HG02938 (cell line): ENCODE data around the gene SEMA3E.
"Not testable (repeated sequence)": the region's sequence is repeated elsewhere in the genome, so short reads cannot be mapped to it uniquely, and the experiment has no call there.

Experiments
- ATAC-seq: cut with Tn5 transposase; IDR thresholded peaks from one replicate; pipeline ENCODE4 v1.9.1; 2021; ENCODE audit warnings: mild to moderate bottlenecking, moderate library complexity; ENCODE audit not compliant: unreplicated experiment

SEMA3E gene

DNA sequence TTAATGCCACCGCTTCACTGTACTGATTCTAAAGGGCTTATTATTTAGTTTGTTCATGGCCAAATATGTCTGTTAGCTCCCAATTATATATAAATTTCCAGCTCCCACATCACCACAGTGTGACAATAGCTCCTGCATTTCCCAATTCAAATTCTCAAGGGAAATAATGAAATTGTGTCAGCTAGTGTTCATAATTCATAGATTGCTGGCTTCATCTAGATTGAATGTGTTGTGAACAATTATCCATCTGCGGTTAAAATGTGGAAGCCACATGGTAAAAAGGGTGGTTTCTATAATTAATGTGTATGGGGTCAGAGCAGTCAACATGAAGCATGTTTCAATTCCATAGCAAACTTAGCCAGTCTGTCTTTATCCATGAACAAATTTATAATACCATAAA is 154.3 kb downstream of the SEMA3E start:
- no peak for ATAC-seq

DNA sequence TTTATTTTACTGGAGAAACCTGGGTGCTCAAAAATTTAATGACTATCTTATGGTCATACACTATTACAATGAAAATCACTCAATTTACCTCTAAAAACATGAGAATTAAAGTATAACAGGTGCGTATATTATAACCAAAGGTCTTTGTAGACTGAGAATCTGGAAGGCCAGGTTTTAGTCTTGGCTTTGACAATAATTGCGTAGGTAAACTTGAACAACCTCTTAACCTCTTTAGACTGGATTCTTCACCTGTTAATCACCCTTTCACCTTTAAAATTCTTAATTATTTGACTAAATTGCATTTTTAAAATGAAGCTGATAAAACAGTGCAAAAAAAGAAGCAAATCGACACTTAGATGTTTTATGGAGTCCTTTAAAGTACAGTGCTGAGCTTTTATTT is 156.1 kb downstream of the SEMA3E start:
- no peak for ATAC-seq

DNA sequence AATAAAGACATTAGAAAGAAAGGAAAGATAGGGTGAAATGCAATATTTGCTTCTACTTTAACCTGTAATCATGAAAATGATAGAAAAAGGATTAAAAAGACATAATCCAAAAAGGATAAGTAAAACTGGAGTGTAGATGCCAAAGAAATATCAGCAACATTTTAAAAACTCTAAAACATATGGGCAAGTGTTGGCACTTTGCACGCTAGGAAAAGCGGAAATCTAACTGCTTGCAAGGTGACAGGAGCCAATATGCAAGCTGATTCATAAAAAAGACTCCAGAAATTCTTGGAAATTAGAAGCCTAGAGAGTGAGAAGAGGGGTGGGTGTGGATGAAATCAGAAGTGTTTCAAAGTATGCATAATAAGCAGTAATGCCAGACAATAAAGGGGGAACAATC is 161.1 kb downstream of the SEMA3E start:
- ATAC-seq = no peak

DNA sequence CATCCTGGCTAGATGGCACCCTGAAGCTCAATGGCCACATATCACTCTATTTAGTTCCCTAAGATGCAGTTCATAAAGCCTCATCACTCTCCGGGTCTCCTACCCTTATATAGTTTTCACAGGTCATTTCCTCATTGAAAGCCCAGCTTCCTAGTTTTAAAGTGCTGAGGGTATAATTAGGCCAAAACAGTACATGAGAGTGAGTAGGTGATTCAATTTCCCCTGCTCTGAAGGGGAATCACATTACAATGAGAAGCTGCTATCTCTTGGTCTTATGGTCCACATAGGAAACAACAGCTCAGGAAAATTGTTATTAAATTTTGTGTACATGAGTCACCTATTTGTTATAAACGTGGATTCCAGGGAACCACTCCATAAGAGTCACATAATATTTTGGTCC is 162.0 kb downstream of the SEMA3E start:
- ATAC-seq = no peak

DNA sequence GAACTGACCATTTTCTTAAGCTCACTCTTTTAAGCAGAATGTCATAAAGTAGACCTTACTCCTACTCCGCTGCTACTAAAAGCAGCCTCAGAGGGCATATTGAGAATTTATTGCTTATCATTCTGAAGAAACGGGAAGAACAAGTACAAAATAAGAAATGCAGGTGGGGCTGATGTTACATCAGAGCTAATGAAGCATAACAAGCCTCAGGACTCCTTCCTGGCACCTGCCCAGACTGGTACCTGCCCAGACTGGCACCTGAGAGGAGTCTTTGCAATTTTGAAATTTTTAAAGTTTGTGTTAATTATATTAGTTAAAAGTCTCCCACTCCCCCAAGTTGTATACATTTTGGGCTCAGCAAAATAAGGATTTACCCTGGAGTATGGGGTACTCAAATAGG is 162.4 kb downstream of the SEMA3E start:
- ATAC-seq = no peak

DNA sequence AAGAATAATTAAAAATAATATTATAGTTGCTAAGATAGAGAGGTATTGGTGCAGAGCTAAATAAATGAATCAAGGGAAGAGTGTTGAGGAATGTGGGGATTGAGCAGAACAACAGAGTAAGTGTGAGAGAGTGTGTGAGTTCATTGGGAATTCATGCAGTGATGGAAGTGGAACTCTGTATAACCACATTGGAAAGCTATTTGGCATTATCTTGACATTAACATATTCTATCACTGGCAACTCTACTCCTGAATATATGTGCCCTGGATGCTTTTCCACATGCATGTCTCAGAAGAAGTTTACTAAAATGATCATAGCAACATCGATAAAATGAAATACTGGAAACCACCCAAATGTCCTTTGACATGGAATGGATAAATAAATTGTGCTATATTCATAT is 164.1 kb downstream of the SEMA3E start:
- ATAC-seq = no peak

DNA sequence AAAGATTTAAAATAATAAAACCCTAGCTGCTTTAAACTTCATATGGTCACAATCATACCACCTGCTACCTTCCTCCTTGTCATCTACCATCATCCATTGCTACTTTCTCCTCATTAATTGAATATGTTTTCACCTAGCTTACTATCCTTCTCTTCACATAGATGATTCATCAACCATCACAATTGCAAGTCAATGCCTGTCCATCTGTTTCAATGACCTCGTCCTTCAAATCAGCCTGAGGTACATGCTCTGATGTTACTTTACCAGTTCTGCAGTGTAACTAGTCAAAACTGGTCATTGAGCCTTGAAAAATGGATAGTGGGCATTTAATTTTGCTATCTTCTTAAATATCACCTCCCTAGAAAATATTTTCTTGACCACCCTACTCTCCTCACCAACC is 164.7 kb downstream of the SEMA3E start:
- ATAC-seq = no peak

DNA sequence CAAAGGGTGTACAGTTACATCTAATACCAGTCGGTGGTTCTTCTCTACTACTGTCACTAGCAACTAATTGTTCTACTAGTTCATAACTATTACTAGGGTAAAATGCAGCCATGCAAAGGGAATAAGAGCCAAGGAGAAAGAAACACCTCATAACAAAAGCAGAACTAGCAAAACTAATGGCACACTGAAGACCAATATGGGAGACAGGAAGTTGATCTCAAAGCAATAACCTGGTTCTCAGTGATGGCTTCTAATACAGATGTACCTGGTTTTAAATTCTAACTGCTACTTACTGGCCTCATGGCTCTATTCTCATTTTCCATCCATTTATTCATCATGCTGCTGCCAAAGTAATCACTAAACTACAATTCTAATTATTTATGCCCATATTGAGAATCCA is 170.3 kb downstream of the SEMA3E start:
- no peak for ATAC-seq

DNA sequence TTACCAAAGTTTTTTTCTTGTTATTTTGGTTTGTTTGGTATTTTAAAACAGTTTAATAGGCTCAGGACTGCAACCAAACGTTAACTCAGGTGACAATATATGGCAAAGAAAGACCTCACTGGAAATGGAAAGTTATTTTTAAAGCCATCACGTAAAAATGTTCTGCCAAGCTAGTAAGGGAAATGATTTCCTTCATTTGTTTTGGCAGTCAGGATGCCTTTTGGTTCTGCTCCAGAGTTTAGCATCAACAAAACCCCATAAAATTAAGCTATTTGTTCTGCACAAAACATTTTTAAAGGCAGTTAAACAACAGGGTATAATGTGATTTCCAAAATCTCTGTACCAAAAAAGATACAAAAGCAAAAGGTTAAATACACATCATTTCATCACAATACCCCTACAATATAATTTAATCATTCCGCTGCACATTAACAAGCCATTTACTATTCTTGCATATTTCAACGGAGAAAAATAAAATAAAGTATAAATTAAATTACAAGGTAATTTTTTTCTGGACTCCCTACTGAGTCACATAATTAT is 172.4 kb downstream of the SEMA3E start:
- ATAC-seq = no peak

DNA sequence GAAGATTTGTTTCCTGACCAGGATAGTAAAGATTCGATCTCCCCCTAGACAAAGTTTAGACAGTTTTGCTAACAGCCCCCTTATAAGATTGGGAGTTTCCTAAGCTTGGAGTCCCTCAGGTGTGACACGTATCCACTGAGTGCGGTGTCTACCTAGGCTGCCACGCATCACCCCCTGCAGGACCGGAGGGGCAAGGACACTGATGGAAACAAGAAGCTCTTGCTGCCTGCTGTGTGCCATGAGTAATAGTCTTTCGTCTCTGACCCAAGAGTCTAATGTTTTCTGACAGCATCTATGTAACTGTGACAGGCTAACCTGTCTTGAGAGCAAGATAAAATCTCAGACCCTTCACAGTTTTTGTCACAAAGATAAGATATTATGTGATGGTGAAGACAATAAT is 173.5 kb downstream of the SEMA3E start:
- no peak for ATAC-seq

DNA sequence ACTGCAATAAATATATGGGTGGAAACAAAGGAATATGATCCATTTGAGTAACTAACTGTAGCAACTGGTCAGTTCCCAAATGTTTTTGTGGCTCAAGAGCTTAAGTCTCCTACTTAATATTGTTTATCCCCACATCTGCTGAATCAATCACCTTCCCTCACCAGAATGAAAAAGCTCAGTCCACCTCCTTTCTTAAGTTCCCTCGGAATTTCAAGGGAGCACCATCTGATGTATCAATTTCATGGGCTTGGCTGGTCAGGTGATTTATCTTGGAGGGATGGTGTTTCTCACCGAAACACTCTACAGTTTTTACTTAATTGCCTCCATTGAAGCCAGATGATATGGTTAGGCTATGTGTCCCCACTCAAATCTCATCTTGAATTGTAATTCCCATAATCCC is 176.6 kb downstream of the SEMA3E start:
- no peak for ATAC-seq

DNA sequence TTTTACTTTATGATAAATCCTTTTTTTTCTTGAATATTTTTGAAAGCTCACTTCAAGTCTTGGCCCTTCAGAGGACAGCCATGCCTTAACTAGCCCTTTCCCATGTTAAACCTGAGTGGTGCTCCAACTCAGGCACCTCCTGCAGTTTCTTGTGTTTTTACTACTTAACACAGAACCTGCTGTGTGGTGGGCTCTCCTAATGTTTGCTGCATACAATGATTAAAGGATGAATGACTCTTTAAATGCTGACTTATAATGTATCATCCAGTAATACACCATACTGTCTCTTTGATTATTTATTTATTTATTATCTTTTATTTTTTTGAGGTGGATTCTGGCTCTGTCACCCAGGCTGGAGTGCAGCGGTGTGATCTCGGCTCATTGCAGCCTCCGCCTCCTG is 179.4 kb downstream of the SEMA3E start:
- no peak for ATAC-seq

DNA sequence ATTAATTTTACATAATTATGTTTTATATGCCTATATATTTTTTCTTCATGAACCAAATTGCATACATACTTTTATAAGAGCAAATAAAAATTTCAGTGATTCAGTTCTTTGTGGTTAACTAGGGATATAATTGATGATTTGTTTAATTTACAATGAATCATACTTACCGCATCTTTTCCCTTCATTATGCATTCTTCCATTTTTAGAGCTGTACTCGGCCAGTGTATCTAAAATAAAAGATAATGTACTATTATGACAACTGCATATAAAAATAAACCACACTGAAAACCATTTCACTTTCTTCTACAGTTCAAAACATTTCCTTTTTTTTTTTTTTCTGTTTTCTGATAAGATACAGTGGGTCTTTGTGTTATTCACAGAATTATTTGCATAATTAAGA is 179.9 kb downstream of the SEMA3E start:
- ATAC-seq = no peak

DNA sequence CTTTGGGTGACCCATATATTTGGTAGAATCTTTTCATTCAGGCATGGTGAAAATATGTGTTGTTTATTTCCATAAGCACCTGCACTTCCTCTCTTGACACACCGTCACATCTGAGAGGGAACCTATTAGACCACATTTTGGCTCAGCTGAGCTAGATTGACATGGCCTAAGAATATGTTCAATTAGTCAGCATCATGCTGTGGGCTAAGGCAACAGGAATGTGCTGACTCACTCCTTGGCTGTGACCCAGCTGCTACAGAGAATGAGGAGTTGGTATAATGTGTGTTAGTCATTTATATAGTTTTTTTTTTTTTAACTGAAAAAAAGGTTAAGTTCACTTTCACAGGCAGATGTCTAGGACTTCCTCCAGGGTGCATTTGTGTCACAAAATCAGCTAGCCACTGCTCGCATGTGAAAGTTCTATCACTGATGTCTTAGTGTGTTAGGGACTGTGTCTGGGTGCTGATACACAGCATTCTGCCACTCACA is 180.6 kb downstream of the SEMA3E start:
- peak; percentile 89 for ATAC-seq

DNA sequence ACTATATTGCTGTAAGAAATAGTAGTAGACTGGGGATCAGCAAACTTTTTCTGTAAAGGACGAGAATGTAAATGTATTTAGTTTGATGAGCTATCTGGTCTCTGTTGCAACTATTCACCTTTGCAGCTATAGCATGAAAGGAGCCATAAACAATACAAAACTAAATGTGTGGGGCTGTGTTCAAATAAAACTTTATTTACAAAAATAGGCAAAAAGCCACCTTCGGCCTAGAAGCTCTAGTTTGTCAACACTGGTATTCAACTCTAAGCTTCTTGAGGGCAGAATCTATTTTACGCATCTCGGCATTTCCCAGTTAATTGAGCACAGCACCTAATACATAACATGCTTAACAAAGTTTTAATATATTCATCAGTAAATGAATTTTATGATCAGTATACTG is 181.4 kb downstream of the SEMA3E start:
- no peak for ATAC-seq

DNA sequence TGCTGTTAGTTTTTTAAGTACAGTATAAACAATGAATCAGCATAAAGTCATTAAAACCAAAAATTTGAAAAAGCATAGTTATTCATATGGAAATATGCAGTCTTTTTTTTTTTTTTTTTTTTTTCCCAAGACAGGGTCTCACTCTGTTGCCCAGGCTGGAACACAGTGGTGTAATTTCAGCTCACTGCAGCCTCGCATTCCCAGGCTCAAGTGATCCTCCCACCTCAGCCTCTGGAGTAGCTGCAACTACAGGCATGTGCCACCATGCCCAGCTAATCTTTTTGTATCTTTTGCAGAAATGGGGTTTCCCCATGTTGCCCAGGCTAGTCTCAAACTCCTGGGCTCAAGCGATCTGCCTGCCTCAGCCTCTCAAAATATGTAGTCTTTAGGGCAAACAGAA is 182.0 kb downstream of the SEMA3E start:
- no peak for ATAC-seq

DNA sequence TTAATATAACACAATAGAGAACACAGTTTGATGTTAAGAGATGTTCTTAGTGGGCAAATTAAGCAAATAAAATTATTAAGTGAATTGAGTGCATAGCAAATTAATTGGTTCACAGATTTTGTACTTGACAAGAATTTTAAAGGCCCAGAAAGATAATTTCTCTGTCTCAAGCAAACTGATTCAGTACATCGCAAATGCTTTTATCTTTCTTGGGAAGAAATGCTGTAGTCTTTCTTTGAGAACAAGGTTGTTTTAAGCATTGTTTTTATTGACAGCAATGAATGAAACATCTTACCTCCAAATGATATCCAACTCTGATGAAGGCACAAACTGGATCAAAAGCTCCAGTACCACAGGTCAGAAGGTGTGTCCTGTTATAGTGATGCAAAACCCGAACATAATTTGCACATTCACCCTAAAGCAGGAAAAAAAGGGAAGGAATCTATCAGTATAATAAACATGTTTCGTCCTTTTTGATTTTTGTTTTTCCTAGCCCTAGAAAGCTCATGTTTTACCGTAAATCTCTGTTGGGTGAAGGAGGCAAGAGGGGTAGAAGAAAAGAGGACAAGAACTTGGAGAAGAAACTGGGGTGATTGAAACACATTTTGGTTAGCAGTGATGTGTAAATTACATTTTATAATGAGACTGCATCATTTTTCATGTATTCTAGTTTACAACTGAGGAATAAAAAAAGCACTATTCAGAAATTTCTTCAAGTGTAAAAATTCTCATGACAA is 182.6 kb downstream of the SEMA3E start:
- no peak for ATAC-seq

DNA sequence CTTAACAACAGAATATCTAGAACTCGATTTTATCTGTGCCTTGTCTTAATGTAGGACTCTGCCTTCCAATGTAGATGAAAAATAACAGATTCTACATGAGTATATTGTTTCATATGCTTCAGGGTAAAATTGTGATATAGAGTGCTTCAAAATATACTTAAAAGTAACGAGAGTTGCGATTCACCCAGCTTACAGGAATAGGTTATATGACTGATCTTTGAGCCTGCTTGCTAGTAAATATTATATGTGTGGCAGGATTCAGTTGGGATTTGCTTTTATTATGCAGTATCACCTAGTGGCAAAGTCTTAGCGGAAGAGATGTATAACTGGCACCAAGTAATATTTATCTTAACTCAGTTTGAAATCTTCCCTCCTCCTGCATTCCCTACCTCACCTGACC is 183.3 kb downstream of the SEMA3E start:
- no peak for ATAC-seq

DNA sequence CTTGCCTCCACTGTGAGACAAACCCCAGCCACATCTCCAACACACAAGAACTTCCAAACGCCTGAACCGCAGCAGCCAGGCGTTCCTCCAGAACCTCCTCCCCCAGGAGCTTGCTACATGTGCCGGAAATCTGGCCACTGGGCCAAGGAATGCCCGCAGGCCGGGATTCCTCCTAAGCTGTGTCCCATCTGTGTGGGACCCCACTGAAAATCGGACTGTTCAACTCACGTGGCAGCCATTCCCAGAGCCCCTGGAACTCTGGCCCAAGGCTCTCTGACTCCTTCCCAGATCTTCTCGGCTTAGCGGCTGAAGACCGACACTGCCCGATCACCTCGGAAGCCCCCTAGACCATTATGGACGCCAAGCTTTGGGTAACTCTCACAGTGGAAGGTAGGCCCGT is 187.1 kb downstream of the SEMA3E start:
- not testable (repeated sequence) for ATAC-seq

DNA sequence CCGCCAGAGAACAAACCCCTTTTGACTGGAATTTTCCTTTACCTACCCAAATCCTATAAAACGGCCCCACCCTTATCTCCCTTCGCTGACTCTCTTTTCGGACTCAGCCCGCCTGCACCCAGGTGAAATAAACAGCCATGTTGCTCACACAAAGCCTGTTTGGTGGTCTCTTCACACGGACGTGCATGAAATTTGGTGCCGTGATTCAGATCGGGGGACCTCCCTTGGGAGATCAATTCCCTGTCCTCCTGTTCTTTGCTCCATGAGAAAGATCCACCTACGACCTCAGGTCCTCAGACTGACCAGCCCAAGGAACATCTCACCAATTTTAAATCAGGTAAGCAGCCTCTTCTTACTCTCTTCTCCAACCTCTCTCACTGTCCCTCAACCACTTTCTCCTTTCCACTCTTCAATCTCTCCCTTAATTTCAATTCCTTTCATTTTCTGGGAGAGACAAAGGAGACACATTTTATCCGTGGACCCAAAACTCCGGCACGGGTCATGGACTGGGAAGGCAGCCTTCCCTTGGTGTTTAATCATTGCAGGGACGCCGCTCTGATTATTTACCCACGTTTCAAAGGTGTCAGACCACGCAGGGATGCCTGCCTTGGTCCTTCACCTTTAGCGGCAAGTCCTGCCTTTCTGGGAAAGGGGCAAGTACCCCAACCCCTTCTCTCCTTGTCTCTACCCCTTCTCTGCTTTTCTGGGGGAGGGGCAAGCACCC is 188.8 kb downstream of the SEMA3E start:
- ATAC-seq = not testable (repeated sequence)

DNA sequence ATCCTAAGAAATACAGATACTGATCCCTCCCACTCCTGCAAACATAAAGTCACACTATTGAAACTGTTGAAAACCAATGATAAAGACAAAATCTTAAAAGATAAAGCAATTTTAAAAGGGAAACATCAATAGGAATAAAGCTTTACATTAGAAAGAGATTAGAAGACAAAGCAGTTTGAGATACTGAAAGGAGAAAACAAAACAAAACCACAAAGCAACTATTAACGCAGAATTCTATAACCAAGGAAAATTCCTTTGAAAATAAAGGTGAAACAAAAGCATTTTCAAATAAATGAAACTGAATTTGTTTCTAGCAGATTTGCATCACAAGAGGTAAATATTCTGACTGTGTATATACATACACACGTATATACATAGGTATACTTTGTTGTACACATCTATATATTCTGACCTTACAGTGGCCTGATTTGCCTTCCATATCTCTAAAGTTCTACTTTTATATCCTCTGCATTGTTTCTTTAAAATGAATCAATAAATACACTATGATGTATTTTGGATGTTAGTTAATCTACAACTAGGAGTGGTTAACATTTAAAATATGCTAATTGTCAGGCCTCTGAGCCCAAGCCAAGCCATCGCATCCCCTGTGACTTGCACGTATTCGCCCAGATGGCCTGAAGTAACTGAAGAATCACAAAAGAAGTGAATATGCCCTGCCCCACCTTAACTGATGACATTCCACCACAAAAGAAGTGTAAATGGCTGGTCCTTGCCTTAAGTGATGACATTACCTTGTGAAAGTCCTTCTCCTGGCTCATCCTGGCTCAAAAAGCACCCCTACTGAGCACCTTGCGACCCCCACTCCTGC is 189.6 kb downstream of the SEMA3E start:
- ATAC-seq = not testable (repeated sequence)
